ENCODE measurements around the gene SAMMSON.

The SAMMSON gene

GRCh38 chr3:69976021-69976420 is 23.5 kb upstream of the SAMMSON start:
- no peaks in the 10 kb centered on the region for H3K36me3 ChIP-seq (ENCODE audit: insufficient read depth)
- no peaks in the 10 kb centered on the region for H3K79me2 ChIP-seq (ENCODE audit: insufficient read depth, low read depth)
- no peaks in the 10 kb centered on the region for H3K4me1 ChIP-seq (ENCODE audit: low read depth, poor library complexity, severe bottlenecking)
- no peaks in the 10 kb centered on the region for H3K27me3 ChIP-seq (ENCODE audit: insufficient read depth, low read depth)
- H3K27ac ChIP-seq, result no peak overlapping the region
- no peak overlapping the region for H3K4me2 ChIP-seq
- H3K9ac ChIP-seq, result no peak overlapping the region
- TF ChIP-seq CTCF (conservative IDR thresholded peaks at IDR 0.05; ENCODE audit: low read depth, low read length), result no peak
- no peak overlapping the region for H3K4me3 ChIP-seq (IDR thresholded peaks at IDR 0.05; ENCODE audit: insufficient read depth, low read depth, low read length)
- H4K20me1 ChIP-seq (ENCODE audit: insufficient read depth), result no peaks in the 10 kb centered on the region
- no peak overlapping the region for H2AFZ ChIP-seq (ENCODE audit: low read depth)

- H3K4me1 ChIP-seq (ENCODE audit: low read depth, poor library complexity, severe bottlenecking), result no peaks in the 10 kb centered on the region
- no peak overlapping the region for H2AFZ ChIP-seq (ENCODE audit: low read depth)
- no peak overlapping the region for H3K4me2 ChIP-seq
- H4K20me1 ChIP-seq (ENCODE audit: insufficient read depth), result no peaks in the 10 kb centered on the region
- no peaks in the 10 kb centered on the region for H3K36me3 ChIP-seq (ENCODE audit: insufficient read depth)
- H3K4me3 ChIP-seq (IDR thresholded peaks at IDR 0.05; ENCODE audit: insufficient read depth, low read depth, low read length), result no peak overlapping the region
- no peak for TF ChIP-seq CTCF (conservative IDR thresholded peaks at IDR 0.05; ENCODE audit: low read depth, low read length)
- no peaks in the 10 kb centered on the region for H3K79me2 ChIP-seq (ENCODE audit: insufficient read depth, low read depth)
- no peak overlapping the region for H3K27ac ChIP-seq
- H3K9ac ChIP-seq, result no peak overlapping the region
- H3K27me3 ChIP-seq (ENCODE audit: insufficient read depth, low read depth), result no peaks in the 10 kb centered on the region
Observed at GRCh38 chr3:69983546-69984265, 15.8 kb upstream of the SAMMSON start.

GRCh38 chr3:69985266-69985665 is 14.3 kb upstream of the SAMMSON start:
- Histone ChIP-seq H3K4me2 (no peak overlapping the region), H3K27ac (no peak overlapping the region), H3K4me3 (IDR thresholded peaks at IDR 0.05; ENCODE audit: insufficient read depth, low read depth, low read length) (no peak overlapping the region), H4K20me1 (ENCODE audit: insufficient read depth) (no peaks in the 10 kb centered on the region), H3K4me1 (ENCODE audit: low read depth, poor library complexity, severe bottlenecking) (no peaks in the 10 kb centered on the region), H3K27me3 (ENCODE audit: insufficient read depth, low read depth) (no peaks in the 10 kb centered on the region), H3K9ac (no peak overlapping the region), H2AFZ (ENCODE audit: low read depth) (no peak overlapping the region), H3K36me3 (ENCODE audit: insufficient read depth) (no peaks in the 10 kb centered on the region), H3K79me2 (ENCODE audit: insufficient read depth, low read depth) (no peaks in the 10 kb centered on the region)
- no peak for TF ChIP-seq CTCF (conservative IDR thresholded peaks at IDR 0.05; ENCODE audit: low read depth, low read length)

- H2AFZ ChIP-seq (ENCODE audit: low read depth), result no peak overlapping the region
- H3K9ac ChIP-seq, result no peak overlapping the region
- no peaks in the 10 kb centered on the region for H4K20me1 ChIP-seq (ENCODE audit: insufficient read depth)
- no peak overlapping the region for H3K27ac ChIP-seq
- H3K4me2 ChIP-seq, result no peak overlapping the region
- H3K36me3 ChIP-seq (ENCODE audit: insufficient read depth), result no peaks in the 10 kb centered on the region
- TF ChIP-seq CTCF (conservative IDR thresholded peaks at IDR 0.05; ENCODE audit: low read depth, low read length), result no peak
- no peaks in the 10 kb centered on the region for H3K4me1 ChIP-seq (ENCODE audit: low read depth, poor library complexity, severe bottlenecking)
- H3K27me3 ChIP-seq (ENCODE audit: insufficient read depth, low read depth), result no peaks in the 10 kb centered on the region
- H3K79me2 ChIP-seq (ENCODE audit: insufficient read depth, low read depth), result no peaks in the 10 kb centered on the region
- H3K4me3 ChIP-seq (IDR thresholded peaks at IDR 0.05; ENCODE audit: insufficient read depth, low read depth, low read length), result no peak overlapping the region
Observed at GRCh38 chr3:69986419-69986818, 13.1 kb upstream of the SAMMSON start.

All from KMS-11 (cell line).